K562 (cell line): ENCODE results near the gene TEX264. TPM values are rescaled to one million over a fixed set of nuclear protein-coding genes. Genes with fewer than 3 reads are reported as not detected.

ENCODE experiments used
- CBFA2T3 ChIP-seq: fragments of 450-650 bp; IDR thresholded peaks from 2 replicates; pipeline ENCODE4 v1.6.1; 2017
- CTBP1 ChIP-seq: fragments of 450-650 bp; IDR thresholded peaks from 2 replicates; pipeline ENCODE4 v1.6.1; 2016; ENCODE audit warnings: borderline replicate concordance
- HEY1 ChIP-seq: fragments of 250-450 bp; sonication (Bioruptor Pico); IDR thresholded peaks from 2 replicates; pipeline ENCODE4 v1.5.0; 2020; ENCODE audit warnings: mild to moderate bottlenecking, moderate library complexity, borderline replicate concordance
- HMGXB4 ChIP-seq: sonication (generic); formaldehyde crosslinking; IDR thresholded peaks from 2 replicates; pipeline ENCODE4 v1.8.1; 2023; ENCODE audit warnings: mild to moderate bottlenecking, missing genetic modification reagents
- IRF9 ChIP-seq: fragments of 450-650 bp; IDR thresholded peaks from 2 replicates; pipeline ENCODE4 v1.6.1; 2016; ENCODE audit warnings: missing biosample characterization, missing genetic modification characterization
- KDM1A ChIP-seq, 2 experiments: fragments of 450-650 bp; IDR thresholded peaks; 2 replicates each; pipeline ENCODE4 v1.6.1; 2016; ENCODE audit warnings: mild to moderate bottlenecking in 2 of 2
- MNT ChIP-seq, 2 experiments: fragments of 450-650 bp; conservative IDR thresholded peaks; 2 replicates each; pipeline ENCODE4 v1.6.1; 2017; ENCODE audit warnings: mild to moderate bottlenecking in 2 of 2, moderate library complexity in 2 of 2
- NR3C1 ChIP-seq: sonication (generic); formaldehyde crosslinking; IDR thresholded peaks from 2 replicates; pipeline ENCODE4 v1.8.1; 2022; ENCODE audit warnings: missing genetic modification reagents
- PRDM10 ChIP-seq: fragments of 450-650 bp; IDR thresholded peaks from 2 replicates; pipeline ENCODE4 v1.6.1; 2018; ENCODE audit not compliant: partially characterized antibody
- SPI1 ChIP-seq: IDR thresholded peaks from 2 replicates; pipeline ENCODE4 v1.6.1; 2011; ENCODE audit warnings: low read depth, low read length, control low read depth, borderline replicate concordance
- ZBTB49 ChIP-seq: sonication (generic); formaldehyde crosslinking; IDR thresholded peaks from 2 replicates; pipeline ENCODE4 v1.8.0; 2022; ENCODE audit warnings: missing genetic modification reagents, mild to moderate bottlenecking, borderline replicate concordance
- ZNF79 ChIP-seq: fragments of 250-450 bp; sonication (Bioruptor Pico); IDR thresholded peaks from 2 replicates; pipeline ENCODE4 v1.4.0; 2020; ENCODE audit warnings: low read depth, mild to moderate bottlenecking, moderate library complexity
- polyA plus RNA-seq, 8 experiments: library from polyadenylated mRNA; depleted of rRNA in 4 of 8; stranded (reverse) in 5 of 8; unstranded in 3 of 8; fragments of >200 nt; fragmentation: Nextera tagmentation in 2 of 8; fragmentation: Illumina TruSeq in 1 of 8; extraction: Ambion mirVana in 2 of 8; extraction: Trizol in 1 of 8; gene quantifications; 2 replicates each; pipeline versions ENCODE4 v1.2.1 to v1.2.3, GENCODE V29; 2011 to 2014; ENCODE audit warnings: inconsistent platforms in 1 of 8, missing spikeins in 1 of 8
- total RNA-seq, 7 experiments: library from RNA; depleted of rRNA in 6 of 7; stranded (reverse); fragments of >200 nt in 6 of 7; fragmentation: Illumina TruSeq in 2 of 7; extraction: Trizol in 2 of 7; gene quantifications; 2 replicates each; pipeline versions ENCODE4 v1.2.1 to v1.2.3, GENCODE V29; 2011 to 2021; ENCODE audit warnings: low replicate concordance in 1 of 7

Gene TEX264
- total and polyA plus RNA-seq, 9 of the 15 experiments (the other 6 are each of a cell fraction or from before 2014, with no cell fraction given): 4.1 to 47.0 (median 31.0) TPM

GRCh38 chr3:51669241-51670052 lies 1.6 kb upstream of the TEX264 start (continued):
- no peak for TF ChIP-seq ZBTB49 (CRISPR knock-in tag)
- no peak for TF ChIP-seq HEY1
- TF ChIP-seq SPI1: peak; percentile 73; the same call in 1 of the 2 replicates
- TF ChIP-seq PRDM10: no peak
- TF ChIP-seq ZNF79 (CRISPR knock-in tag): no peak
- peak; percentile 72 for TF ChIP-seq CBFA2T3
- no peak for TF ChIP-seq NR3C1 (CRISPR knock-in tag)
- peak in 1 of 2 experiments; percentile 62; a peak in 3 of 4 replicates for TF ChIP-seq MNT (conservative IDR thresholded peaks at IDR 0.05)
- peak; percentile 77 to 82 for TF ChIP-seq KDM1A (IDR thresholded peaks at IDR 0.05)
- no peak for TF ChIP-seq IRF9
- TF ChIP-seq CTBP1: peak; percentile 62; the same call in 1 of the 2 replicates
- TF ChIP-seq HMGXB4 (CRISPR knock-in tag): no peak
